ENCODE results near the gene PKP4. TPM values are rescaled to one million over a fixed set of nuclear protein-coding genes. Genes with fewer than 3 reads are reported as not detected.

The PKP4 gene
- total RNA-seq, 1 experiment from 2014 or later: 52.0 TPM

- Histone ChIP-seq H3T11ph (ENCODE audit: low read length) (no peak overlapping the region), H2BK120ac (ENCODE audit: low read depth, low read length, poor library complexity, severe bottlenecking) (no peak overlapping the region), H3K56ac (ENCODE audit: insufficient read length, low read depth, low read length) (no peak overlapping the region), H2BK5ac (ENCODE audit: insufficient read length, low read length) (no peak overlapping the region), H3K27ac (ENCODE audit: insufficient read length, low read depth, low read length) (no peak overlapping the region), H3K23me2 (ENCODE audit: insufficient read length, low read depth, low read length, poor library complexity, severe bottlenecking) (no peaks in the 10 kb centered on the region), H4K91ac (ENCODE audit: insufficient read length, low read depth, low read length) (no peak overlapping the region), H3K9me3 (ENCODE audit: control insufficient read depth, low read depth, low read length) (no peaks in the 10 kb centered on the region), H3K14ac (ENCODE audit: insufficient read depth, low read length) (no peak overlapping the region), H2BK15ac (ENCODE audit: low read depth, low read length) (no peak overlapping the region), H2AFZ (ENCODE audit: low read length) (no peak overlapping the region), H4K8ac (replicated peaks; ENCODE audit: insufficient read length, low read depth, low read length) (no peak overlapping the region), H3K23ac (ENCODE audit: insufficient read length, low read depth, low read length) (no peak overlapping the region), H3K79me2 (ENCODE audit: insufficient read depth, low read length) (no peaks in the 10 kb centered on the region), H2AK5ac (ENCODE audit: insufficient read length, low read length) (no peak overlapping the region), H3K79me1 (ENCODE audit: insufficient read depth, low read depth, low read length, poor library complexity, severe bottlenecking) (no peaks in the 10 kb centered on the region), H2BK20ac (ENCODE audit: low read depth, low read length, poor library complexity, severe bottlenecking) (no peak overlapping the region), H3K27me3 (ENCODE audit: insufficient read depth, low read length) (no peaks in the 10 kb centered on the region), H3K9ac (ENCODE audit: extremely low read depth, insufficient read length, low read length) (no peak overlapping the region), H2BK12ac (ENCODE audit: insufficient read length, low read depth, low read length) (no peak overlapping the region), H3K18ac (ENCODE audit: insufficient read length, low read depth, low read length) (no peak overlapping the region), H4K20me1 (ENCODE audit: control insufficient read depth, insufficient read depth, insufficient read length) (no peaks in the 10 kb centered on the region), H3K4me1 (ENCODE audit: insufficient read depth, low read length) (no peaks in the 10 kb centered on the region), H3K4me2 (ENCODE audit: insufficient read depth, insufficient read length, low read length) (no peak overlapping the region), H4K5ac (ENCODE audit: insufficient read length, low read depth, low read length) (no peak overlapping the region), H3K4ac (ENCODE audit: low read depth, low read length) (no peak overlapping the region)
- Mint-ChIP-seq H3K4me3 (no peak overlapping the region), H3K4me1 (peaks cover 6 to 12% of the 10 kb centered on the region in 2 experiments), H3K27me3 (ENCODE audit: low read depth) (peaks cover 2% of the 10 kb centered on the region; the same call in 1 of the 2 replicates), H3K27ac (no peak overlapping the region), H3K36me3 (ENCODE audit: insufficient read depth in 1 of 3, low read depth in 3 of 3) (peaks cover 0 to 5% (median 3%) of the 10 kb centered on the region in 3 experiments; a peak in 2 of 7 replicates), H3K9me3 (peaks cover 3 to 10% of the 10 kb centered on the region in 2 experiments; a peak in 4 of 5 replicates)
- no peak for TF ChIP-seq CTCF (conservative IDR thresholded peaks at IDR 0.05)
- no CpG with 5 or more reads among the region's 4 CpGs for WGBS (ENCODE audit: extremely low coverage, insufficient read length, low lambda C conversion rate)
- DNase-seq: no peak
These were observed 257.7 kb downstream of the PKP4 start for GRCh38 chr2:158714420-158714819.
